CD4-positive, alpha-beta T cell treated with Interleukin-2 at 100 ng/mL for 4 hours (primary cell): ENCODE data around the gene CA7.

Source experiments
- DNase-seq: peaks from one replicate; pipeline ENCODE4 v3.0.0-alpha.2; 2020; ENCODE audit warnings: low spot score

Gene CA7

GRCh38 chr16:66898933-66899309 is 54.7 kb downstream of the CA7 start:
- DNase-seq = no peak

- DNase-seq = no peak
These were observed 55.2 kb downstream of the CA7 start for GRCh38 chr16:66899310-66899944.

- DNase-seq = no peak
These were observed 55.9 kb downstream of the CA7 start for GRCh38 chr16:66899945-66900710.

GRCh38 chr16:66900721-66901441 is 56.7 kb downstream of the CA7 start:
- DNase-seq = no peak

GRCh38 chr16:66901626-66902025 is 57.4 kb downstream of the CA7 start:
- no peak for DNase-seq

- DNase-seq = no peak
These were observed 58.7 kb downstream of the CA7 start for GRCh38 chr16:66902648-66903543.
